Endodermal cell (in vitro differentiated cells): ENCODE data around the gene KRTDAP. TPM values are rescaled to one million over a fixed set of nuclear protein-coding genes. Genes with fewer than 3 reads are reported as not detected.

Source experiments
- DNase-seq: peaks from one replicate; pipeline ENCODE4 v3.0.0-alpha.2; 2017
- H3K27ac ChIP-seq: 2 replicates; pipeline ENCODE4 v1.5.1; 2013; ENCODE audit warnings: mild to moderate bottlenecking, low read depth, low read length, moderate library complexity
- H3K27me3 ChIP-seq: 2 replicates; pipeline ENCODE4 v1.6.1; 2013; ENCODE audit warnings: mild to moderate bottlenecking, low read length, moderate library complexity; ENCODE audit not compliant: insufficient read depth, control insufficient read depth, poor library complexity, severe bottlenecking
- H3K36me3 ChIP-seq: 2 replicates; pipeline ENCODE4 v1.7.0; 2013; ENCODE audit warnings: mild to moderate bottlenecking, low read length, moderate library complexity; ENCODE audit not compliant: control insufficient read depth, insufficient read depth
- H3K4me1 ChIP-seq: one replicate; pipeline ENCODE4 v1.7.0; 2013; ENCODE audit warnings: low read length; ENCODE audit not compliant: control insufficient read depth, insufficient read depth
- H3K4me3 ChIP-seq: 2 replicates; pipeline ENCODE4 v1.5.1; 2013; ENCODE audit warnings: mild to moderate bottlenecking, low read length, moderate library complexity
- H3K9ac ChIP-seq: 2 replicates; pipeline ENCODE4 v1.6.1; 2013; ENCODE audit warnings: mild to moderate bottlenecking, low read length, moderate library complexity; ENCODE audit not compliant: poor library complexity, severe bottlenecking; ENCODE audit errors: extremely low read depth
- H3K9me3 ChIP-seq: 2 replicates; pipeline ENCODE4 v1.6.1; 2013; ENCODE audit warnings: mild to moderate bottlenecking, low read length, moderate library complexity; ENCODE audit not compliant: control insufficient read depth
- H3K27ac Mint-ChIP-seq: 2 replicates; pipeline ENCODE4 v1.8.0; 2020; ENCODE audit warnings: mixed read lengths
- H3K27me3 Mint-ChIP-seq: 2 replicates; pipeline ENCODE4 v1.8.0; 2021; ENCODE audit warnings: mild to moderate bottlenecking, mixed read lengths; ENCODE audit not compliant: insufficient read depth
- H3K36me3 Mint-ChIP-seq: 2 replicates; pipeline ENCODE4 v1.8.0; 2020; ENCODE audit warnings: low read depth, mixed read lengths
- H3K4me1 Mint-ChIP-seq: 2 replicates; pipeline ENCODE4 v1.8.0; 2020; ENCODE audit warnings: mixed read lengths
- H3K4me3 Mint-ChIP-seq: 2 replicates; pipeline ENCODE4 v1.8.0; 2020; ENCODE audit warnings: mild to moderate bottlenecking, moderate library complexity, mixed read lengths
- H3K9me3 Mint-ChIP-seq: 2 replicates; pipeline ENCODE4 v1.8.0; 2020; ENCODE audit warnings: mild to moderate bottlenecking, mixed read lengths
- CTCF ChIP-seq: fragments of 200-600 bp; sonication (generic); conservative IDR thresholded peaks from 2 replicates; pipeline ENCODE4 v1.5.0; 2021; ENCODE audit warnings: antibody characterized with exemption, mild to moderate bottlenecking
- WGBS, 2 experiments: methylation state at CpG; one replicate each; pipeline versions ENCODE4 v1.1.5 to v1.1.7; 2013; ENCODE audit warnings: missing lambda C conversion rate in 2 of 2, mixed read lengths in 1 of 2; ENCODE audit not compliant: insufficient coverage in 1 of 2, insufficient read length in 1 of 2; 5-methylcytosine and 5-hydroxymethylcytosine counted together
- total RNA-seq, 2 donors: library from RNA; stranded (reverse); fragmentation: NEBNext Ultra II Directional in 1 of 2; extraction: Animal tissue kit (Norgen Biotek cat#: 25700) in 1 of 2; gene quantifications; 2 replicates in 1 of 2; 3 replicates in 1 of 2; pipeline ENCODE4 v1.2.1, GENCODE V29; 2021

KRTDAP gene
- total RNA-seq, 2 donors from 2014 or later, result 3.4 to 4.2 TPM

GRCh38 chr19:35534803-35535480, 44.7 kb upstream of the KRTDAP start:
- Mint-ChIP-seq H3K4me3 (no peak overlapping the region), H3K27ac (no peak overlapping the region), H3K27me3 (peaks cover 6% of the 10 kb centered on the region), H3K9me3 (no peaks in the 10 kb centered on the region), H3K36me3 (peaks cover 3% of the 10 kb centered on the region), H3K4me1 (peaks cover 25% of the 10 kb centered on the region)
- WGBS, 2 experiments, result 88 to 91% methylated on average over 4 to 10 of the region's 10 CpGs
- Histone ChIP-seq H3K27ac (no peak overlapping the region), H3K9ac (no peak overlapping the region), H3K4me1 (no peaks in the 10 kb centered on the region), H3K36me3 (no peaks in the 10 kb centered on the region), H3K9me3 (no peaks in the 10 kb centered on the region), H3K4me3 (no peak overlapping the region), H3K27me3 (no peaks in the 10 kb centered on the region)
- DNase-seq, result no peak
- no peak for TF ChIP-seq CTCF

- TF ChIP-seq CTCF, result peak; percentile 12
Observed at GRCh38 chr19:35533822-35534392, 43.6 kb upstream of the KRTDAP start.

GRCh38 chr19:35533201-35533821, 43.0 kb upstream of the KRTDAP start, which contains the start of gene GAPDHS:
GAPDHS (plus strand) TSS chr19:35533456; CDS start chr19:35533528, 72 bp downstream.
- Histone ChIP-seq H3K4me1 (no peaks in the 10 kb centered on the region), H3K4me3 (no peak within 1 kb of the TSS), H3K9ac (no peak within 1 kb of the TSS), H3K36me3 (no peaks in the 10 kb centered on the region), H3K9me3 (no peaks in the 10 kb centered on the region), H3K27me3 (no peaks in the 10 kb centered on the region), H3K27ac (no peak within 1 kb of the TSS)
- Mint-ChIP-seq H3K27me3 (peaks cover 20% of the 10 kb centered on the region), H3K4me3 (no peak within 1 kb of the TSS), H3K27ac (peak within 1 kb of the TSS; percentile 30), H3K4me1 (peaks cover 25% of the 10 kb centered on the region), H3K36me3 (no peaks in the 10 kb centered on the region), H3K9me3 (no peaks in the 10 kb centered on the region)
- TF ChIP-seq CTCF, result no peak
- no peak for DNase-seq
- 88 to 92% methylated on average over 19 to 39 of the region's 39 CpGs for WGBS, 2 experiments

More at GRCh38 chr19:35533822-35534392, 43.6 kb upstream of the KRTDAP start:
- peaks cover 14% of the 10 kb centered on the region for H3K27me3 Mint-ChIP-seq
- H3K9me3 Mint-ChIP-seq, result no peaks in the 10 kb centered on the region
- Histone ChIP-seq H3K9me3 (no peaks in the 10 kb centered on the region), H3K9ac (no peak overlapping the region), H3K36me3 (no peaks in the 10 kb centered on the region), H3K27ac (no peak overlapping the region), H3K4me3 (no peak overlapping the region), H3K27me3 (no peaks in the 10 kb centered on the region), H3K4me1 (no peaks in the 10 kb centered on the region)
- H3K36me3 Mint-ChIP-seq, result no peaks in the 10 kb centered on the region
- no peak overlapping the region for H3K4me3 Mint-ChIP-seq
- peaks cover 25% of the 10 kb centered on the region for H3K4me1 Mint-ChIP-seq
- 91 to 92% methylated on average over 9 to 30 of the region's 30 CpGs for WGBS, 2 experiments
- peak overlapping the region; percentile 30 for H3K27ac Mint-ChIP-seq
- peak; percentile 79 for DNase-seq
